Measurements from ENCODE around the gene GATD1. TPM values are rescaled to one million over a fixed set of nuclear protein-coding genes. Genes with fewer than 3 reads are reported as not detected.

The GATD1 gene
- total and polyA plus RNA-seq, 9 of the 15 experiments (the other 6 are each of a cell fraction or from before 2014, with no cell fraction given): 2.8 to 144 (median 36.9) TPM

DNA sequence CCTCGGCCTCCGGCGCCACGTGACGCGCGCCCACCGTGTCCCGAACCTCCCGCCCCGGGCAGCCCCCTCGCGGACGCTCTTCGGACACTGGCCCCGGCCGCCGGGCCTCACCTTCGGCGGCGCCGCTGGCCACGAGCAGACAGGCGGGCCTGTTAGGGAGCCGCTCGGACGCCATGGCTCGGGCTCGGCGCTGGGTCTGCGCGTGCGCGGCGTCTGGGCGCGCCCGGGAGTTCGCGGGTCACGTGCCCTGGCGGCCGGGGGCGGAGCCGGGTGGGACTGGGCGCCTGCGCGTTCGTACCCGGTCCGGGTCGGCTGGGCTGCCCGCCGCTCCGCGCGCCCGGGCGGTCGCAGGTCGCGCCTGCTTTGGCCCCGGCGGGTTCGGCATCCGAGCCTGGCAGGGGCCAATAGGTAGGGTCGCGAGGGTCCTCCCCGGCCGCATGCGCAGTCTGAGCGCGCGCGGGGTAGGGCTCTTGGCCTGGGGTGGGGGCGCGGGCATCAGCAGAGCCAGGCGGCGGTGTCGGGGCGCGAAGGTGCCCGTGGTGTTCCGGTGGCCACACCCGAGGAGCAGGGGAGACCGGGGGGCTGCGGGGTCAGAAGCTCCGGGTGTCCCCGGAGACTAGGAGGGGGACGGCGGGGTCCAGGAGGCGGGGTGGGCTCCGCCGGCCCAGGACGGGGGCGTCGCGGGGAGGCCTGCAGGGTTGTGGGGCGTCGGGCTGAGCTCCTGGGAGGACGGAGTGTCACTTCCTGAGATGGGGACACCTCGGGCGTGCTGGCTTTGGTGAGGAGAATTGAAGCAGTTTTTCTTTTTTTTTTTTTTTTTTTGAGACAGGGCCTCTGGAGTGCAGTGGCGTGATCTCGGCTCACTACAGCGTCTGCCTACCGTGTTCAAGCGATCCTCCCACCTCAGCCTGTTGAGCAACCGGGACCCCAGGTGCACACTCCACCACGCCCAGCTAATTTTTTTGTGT, at the start of gene GATD1 (continued):
- TF ChIP-seq, protein P1, sequence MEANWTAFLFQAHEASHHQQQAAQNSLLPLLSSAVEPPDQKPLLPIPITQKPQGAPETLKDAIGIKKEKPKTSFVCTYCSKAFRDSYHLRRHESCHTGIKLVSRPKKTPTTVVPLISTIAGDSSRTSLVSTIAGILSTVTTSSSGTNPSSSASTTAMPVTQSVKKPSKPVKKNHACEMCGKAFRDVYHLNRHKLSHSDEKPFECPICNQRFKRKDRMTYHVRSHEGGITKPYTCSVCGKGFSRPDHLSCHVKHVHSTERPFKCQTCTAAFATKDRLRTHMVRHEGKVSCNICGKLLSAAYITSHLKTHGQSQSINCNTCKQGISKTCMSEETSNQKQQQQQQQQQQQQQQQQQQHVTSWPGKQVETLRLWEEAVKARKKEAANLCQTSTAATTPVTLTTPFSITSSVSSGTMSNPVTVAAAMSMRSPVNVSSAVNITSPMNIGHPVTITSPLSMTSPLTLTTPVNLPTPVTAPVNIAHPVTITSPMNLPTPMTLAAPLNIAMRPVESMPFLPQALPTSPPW (CRISPR knock-in tag; IDR thresholded peaks at IDR 0.05): peak; percentile 31; the same call in 1 of the 2 replicates
- TF ChIP-seq MAFF (IDR thresholded peaks at IDR 0.05; ENCODE audit: low read length): no peak
- no peak for TF ChIP-seq HNRNPUL1 (IDR thresholded peaks at IDR 0.05; ENCODE audit: low read length)
- no peak for TF ChIP-seq ASH1L (IDR thresholded peaks at IDR 0.05; ENCODE audit: borderline replicate concordance, low read depth, partially characterized antibody)
- TF ChIP-seq ZNF184 (CRISPR knock-in tag; IDR thresholded peaks at IDR 0.05): no peak
- TF ChIP-seq, protein P2, sequence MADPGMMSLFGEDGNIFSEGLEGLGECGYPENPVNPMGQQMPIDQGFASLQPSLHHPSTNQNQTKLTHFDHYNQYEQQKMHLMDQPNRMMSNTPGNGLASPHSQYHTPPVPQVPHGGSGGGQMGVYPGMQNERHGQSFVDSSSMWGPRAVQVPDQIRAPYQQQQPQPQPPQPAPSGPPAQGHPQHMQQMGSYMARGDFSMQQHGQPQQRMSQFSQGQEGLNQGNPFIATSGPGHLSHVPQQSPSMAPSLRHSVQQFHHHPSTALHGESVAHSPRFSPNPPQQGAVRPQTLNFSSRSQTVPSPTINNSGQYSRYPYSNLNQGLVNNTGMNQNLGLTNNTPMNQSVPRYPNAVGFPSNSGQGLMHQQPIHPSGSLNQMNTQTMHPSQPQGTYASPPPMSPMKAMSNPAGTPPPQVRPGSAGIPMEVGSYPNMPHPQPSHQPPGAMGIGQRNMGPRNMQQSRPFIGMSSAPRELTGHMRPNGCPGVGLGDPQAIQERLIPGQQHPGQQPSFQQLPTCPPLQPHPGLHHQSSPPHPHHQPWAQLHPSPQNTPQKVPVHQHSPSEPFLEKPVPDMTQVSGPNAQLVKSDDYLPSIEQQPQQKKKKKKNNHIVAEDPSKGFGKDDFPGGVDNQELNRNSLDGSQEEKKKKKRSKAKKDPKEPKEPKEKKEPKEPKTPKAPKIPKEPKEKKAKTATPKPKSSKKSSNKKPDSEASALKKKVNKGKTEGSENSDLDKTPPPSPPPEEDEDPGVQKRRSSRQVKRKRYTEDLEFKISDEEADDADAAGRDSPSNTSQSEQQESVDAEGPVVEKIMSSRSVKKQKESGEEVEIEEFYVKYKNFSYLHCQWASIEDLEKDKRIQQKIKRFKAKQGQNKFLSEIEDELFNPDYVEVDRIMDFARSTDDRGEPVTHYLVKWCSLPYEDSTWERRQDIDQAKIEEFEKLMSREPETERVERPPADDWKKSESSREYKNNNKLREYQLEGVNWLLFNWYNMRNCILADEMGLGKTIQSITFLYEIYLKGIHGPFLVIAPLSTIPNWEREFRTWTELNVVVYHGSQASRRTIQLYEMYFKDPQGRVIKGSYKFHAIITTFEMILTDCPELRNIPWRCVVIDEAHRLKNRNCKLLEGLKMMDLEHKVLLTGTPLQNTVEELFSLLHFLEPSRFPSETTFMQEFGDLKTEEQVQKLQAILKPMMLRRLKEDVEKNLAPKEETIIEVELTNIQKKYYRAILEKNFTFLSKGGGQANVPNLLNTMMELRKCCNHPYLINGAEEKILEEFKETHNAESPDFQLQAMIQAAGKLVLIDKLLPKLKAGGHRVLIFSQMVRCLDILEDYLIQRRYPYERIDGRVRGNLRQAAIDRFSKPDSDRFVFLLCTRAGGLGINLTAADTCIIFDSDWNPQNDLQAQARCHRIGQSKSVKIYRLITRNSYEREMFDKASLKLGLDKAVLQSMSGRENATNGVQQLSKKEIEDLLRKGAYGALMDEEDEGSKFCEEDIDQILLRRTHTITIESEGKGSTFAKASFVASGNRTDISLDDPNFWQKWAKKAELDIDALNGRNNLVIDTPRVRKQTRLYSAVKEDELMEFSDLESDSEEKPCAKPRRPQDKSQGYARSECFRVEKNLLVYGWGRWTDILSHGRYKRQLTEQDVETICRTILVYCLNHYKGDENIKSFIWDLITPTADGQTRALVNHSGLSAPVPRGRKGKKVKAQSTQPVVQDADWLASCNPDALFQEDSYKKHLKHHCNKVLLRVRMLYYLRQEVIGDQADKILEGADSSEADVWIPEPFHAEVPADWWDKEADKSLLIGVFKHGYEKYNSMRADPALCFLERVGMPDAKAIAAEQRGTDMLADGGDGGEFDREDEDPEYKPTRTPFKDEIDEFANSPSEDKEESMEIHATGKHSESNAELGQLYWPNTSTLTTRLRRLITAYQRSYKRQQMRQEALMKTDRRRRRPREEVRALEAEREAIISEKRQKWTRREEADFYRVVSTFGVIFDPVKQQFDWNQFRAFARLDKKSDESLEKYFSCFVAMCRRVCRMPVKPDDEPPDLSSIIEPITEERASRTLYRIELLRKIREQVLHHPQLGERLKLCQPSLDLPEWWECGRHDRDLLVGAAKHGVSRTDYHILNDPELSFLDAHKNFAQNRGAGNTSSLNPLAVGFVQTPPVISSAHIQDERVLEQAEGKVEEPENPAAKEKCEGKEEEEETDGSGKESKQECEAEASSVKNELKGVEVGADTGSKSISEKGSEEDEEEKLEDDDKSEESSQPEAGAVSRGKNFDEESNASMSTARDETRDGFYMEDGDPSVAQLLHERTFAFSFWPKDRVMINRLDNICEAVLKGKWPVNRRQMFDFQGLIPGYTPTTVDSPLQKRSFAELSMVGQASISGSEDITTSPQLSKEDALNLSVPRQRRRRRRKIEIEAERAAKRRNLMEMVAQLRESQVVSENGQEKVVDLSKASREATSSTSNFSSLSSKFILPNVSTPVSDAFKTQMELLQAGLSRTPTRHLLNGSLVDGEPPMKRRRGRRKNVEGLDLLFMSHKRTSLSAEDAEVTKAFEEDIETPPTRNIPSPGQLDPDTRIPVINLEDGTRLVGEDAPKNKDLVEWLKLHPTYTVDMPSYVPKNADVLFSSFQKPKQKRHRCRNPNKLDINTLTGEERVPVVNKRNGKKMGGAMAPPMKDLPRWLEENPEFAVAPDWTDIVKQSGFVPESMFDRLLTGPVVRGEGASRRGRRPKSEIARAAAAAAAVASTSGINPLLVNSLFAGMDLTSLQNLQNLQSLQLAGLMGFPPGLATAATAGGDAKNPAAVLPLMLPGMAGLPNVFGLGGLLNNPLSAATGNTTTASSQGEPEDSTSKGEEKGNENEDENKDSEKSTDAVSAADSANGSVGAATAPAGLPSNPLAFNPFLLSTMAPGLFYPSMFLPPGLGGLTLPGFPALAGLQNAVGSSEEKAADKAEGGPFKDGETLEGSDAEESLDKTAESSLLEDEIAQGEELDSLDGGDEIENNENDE (IDR thresholded peaks at IDR 0.05; ENCODE audit: low read depth, low read length): no peak
- TF ChIP-seq, protein P3, sequence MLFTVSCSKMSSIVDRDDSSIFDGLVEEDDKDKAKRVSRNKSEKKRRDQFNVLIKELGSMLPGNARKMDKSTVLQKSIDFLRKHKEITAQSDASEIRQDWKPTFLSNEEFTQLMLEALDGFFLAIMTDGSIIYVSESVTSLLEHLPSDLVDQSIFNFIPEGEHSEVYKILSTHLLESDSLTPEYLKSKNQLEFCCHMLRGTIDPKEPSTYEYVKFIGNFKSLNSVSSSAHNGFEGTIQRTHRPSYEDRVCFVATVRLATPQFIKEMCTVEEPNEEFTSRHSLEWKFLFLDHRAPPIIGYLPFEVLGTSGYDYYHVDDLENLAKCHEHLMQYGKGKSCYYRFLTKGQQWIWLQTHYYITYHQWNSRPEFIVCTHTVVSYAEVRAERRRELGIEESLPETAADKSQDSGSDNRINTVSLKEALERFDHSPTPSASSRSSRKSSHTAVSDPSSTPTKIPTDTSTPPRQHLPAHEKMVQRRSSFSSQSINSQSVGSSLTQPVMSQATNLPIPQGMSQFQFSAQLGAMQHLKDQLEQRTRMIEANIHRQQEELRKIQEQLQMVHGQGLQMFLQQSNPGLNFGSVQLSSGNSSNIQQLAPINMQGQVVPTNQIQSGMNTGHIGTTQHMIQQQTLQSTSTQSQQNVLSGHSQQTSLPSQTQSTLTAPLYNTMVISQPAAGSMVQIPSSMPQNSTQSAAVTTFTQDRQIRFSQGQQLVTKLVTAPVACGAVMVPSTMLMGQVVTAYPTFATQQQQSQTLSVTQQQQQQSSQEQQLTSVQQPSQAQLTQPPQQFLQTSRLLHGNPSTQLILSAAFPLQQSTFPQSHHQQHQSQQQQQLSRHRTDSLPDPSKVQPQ (CRISPR knock-in tag; IDR thresholded peaks at IDR 0.05; ENCODE audit: borderline replicate concordance): no peak
- TF ChIP-seq CEBPB (tag; IDR thresholded peaks at IDR 0.05): peak; percentile 58

Data from K562 (cell line).